Measurements from ENCODE around the gene SLC15A2.

- no peak for TF ChIP-seq CTCF (IDR thresholded peaks at IDR 0.05)
- TF ChIP-seq POLR2A (IDR thresholded peaks at IDR 0.05): no peak
These were observed 98.7 kb downstream of the SLC15A2 start for GRCh38 chr3:121992601-121993560.

Data from Peyer's patch (tissue), 4 donors.